Suppressor macrophage treated with lipopolysaccharide for 1 hour (primary cell): Measurements from ENCODE around the gene TRMT13.

Experiments used
- DNase-seq, 3 donors: peaks; one replicate each; pipeline ENCODE4 v3.0.0-alpha.2; 2020 to 2022

TRMT13 gene

GRCh38 chr1:100132566-100133477 is at the start of gene TRMT13, which contains the start of gene SASS6:
TRMT13 (plus strand) TSS chr1:100133163; CDS start chr1:100133169, 6 bp downstream.
SASS6 (minus strand) TSS chr1:100132930; CDS start chr1:100132814, 116 bp downstream.
- DNase-seq = peak; percentile 97 to 98 (median 98)

- DNase-seq = no peak
Observed at GRCh38 chr1:100087396-100087795, 45.6 kb upstream of the TRMT13 start.

- no peak for DNase-seq
Observed at GRCh38 chr1:100089082-100089481, 43.9 kb upstream of the TRMT13 start.

GRCh38 chr1:100090471-100090870 is 42.5 kb upstream of the TRMT13 start:
- no peak for DNase-seq

- no peak for DNase-seq
Observed at GRCh38 chr1:100100202-100100601, 32.8 kb upstream of the TRMT13 start.

GRCh38 chr1:100101564-100101963 is 31.4 kb upstream of the TRMT13 start:
- DNase-seq = no peak

- no peak for DNase-seq
Observed at GRCh38 chr1:100107696-100108095, 25.3 kb upstream of the TRMT13 start.

- DNase-seq = no peak
Observed at GRCh38 chr1:100109554-100110066, 23.4 kb upstream of the TRMT13 start.

- DNase-seq = no peak
Observed at GRCh38 chr1:100115524-100115923, 17.4 kb upstream of the TRMT13 start.

GRCh38 chr1:100122177-100122576 is 10.8 kb upstream of the TRMT13 start:
- DNase-seq = no peak

GRCh38 chr1:100127226-100127625 is 5.7 kb upstream of the TRMT13 start:
- no peak for DNase-seq

- DNase-seq = no peak
Observed at GRCh38 chr1:100130552-100131077, 2.3 kb upstream of the TRMT13 start.

GRCh38 chr1:100131623-100132022 is 1.3 kb upstream of the TRMT13 start:
- no peak for DNase-seq

- DNase-seq = no peak
Observed at GRCh38 chr1:100134872-100135271, 1.9 kb downstream of the TRMT13 start.

- no peak for DNase-seq
Observed at GRCh38 chr1:100137602-100138001, 4.6 kb downstream of the TRMT13 start.

GRCh38 chr1:100141192-100141591 is 8.2 kb downstream of the TRMT13 start:
- DNase-seq = no peak

GRCh38 chr1:100142343-100142742 is 9.4 kb downstream of the TRMT13 start:
- DNase-seq = no peak

GRCh38 chr1:100145116-100145515 is 12.2 kb downstream of the TRMT13 start:
- no peak for DNase-seq

GRCh38 chr1:100146958-100147357 is 14.0 kb downstream of the TRMT13 start:
- DNase-seq = no peak

GRCh38 chr1:100147875-100148274 is 14.9 kb downstream of the TRMT13 start:
- no peak for DNase-seq

GRCh38 chr1:100151679-100152078 is 18.7 kb downstream of the TRMT13 start:
- no peak for DNase-seq

- peak; percentile 19 to 39 (median 38) for DNase-seq
Observed at GRCh38 chr1:100152271-100152670, 19.3 kb downstream of the TRMT13 start.

GRCh38 chr1:100162881-100163280 is 29.9 kb downstream of the TRMT13 start:
- DNase-seq = no peak

GRCh38 chr1:100164216-100164615 is 31.3 kb downstream of the TRMT13 start:
- no peak for DNase-seq
